Measurements from ENCODE around the gene CAPN9. TPM values are rescaled to one million over a fixed set of nuclear protein-coding genes. Genes with fewer than 3 reads are reported as not detected.
A peak's percentile ranks its signal among the peaks of the same experiment; 100 is the strongest.
"Not testable (repeated sequence)": the region's sequence is repeated elsewhere in the genome, so short reads cannot be mapped to it uniquely, and the experiment has no call there.

CAPN9 gene, protein sequence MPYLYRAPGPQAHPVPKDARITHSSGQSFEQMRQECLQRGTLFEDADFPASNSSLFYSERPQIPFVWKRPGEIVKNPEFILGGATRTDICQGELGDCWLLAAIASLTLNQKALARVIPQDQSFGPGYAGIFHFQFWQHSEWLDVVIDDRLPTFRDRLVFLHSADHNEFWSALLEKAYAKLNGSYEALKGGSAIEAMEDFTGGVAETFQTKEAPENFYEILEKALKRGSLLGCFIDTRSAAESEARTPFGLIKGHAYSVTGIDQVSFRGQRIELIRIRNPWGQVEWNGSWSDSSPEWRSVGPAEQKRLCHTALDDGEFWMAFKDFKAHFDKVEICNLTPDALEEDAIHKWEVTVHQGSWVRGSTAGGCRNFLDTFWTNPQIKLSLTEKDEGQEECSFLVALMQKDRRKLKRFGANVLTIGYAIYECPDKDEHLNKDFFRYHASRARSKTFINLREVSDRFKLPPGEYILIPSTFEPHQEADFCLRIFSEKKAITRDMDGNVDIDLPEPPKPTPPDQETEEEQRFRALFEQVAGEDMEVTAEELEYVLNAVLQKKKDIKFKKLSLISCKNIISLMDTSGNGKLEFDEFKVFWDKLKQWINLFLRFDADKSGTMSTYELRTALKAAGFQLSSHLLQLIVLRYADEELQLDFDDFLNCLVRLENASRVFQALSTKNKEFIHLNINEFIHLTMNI
- total RNA-seq (2014; rRNA removed; shearing (Covaris generic)): 0.04 and 0.10 TPM in 2 replicates

DNA sequence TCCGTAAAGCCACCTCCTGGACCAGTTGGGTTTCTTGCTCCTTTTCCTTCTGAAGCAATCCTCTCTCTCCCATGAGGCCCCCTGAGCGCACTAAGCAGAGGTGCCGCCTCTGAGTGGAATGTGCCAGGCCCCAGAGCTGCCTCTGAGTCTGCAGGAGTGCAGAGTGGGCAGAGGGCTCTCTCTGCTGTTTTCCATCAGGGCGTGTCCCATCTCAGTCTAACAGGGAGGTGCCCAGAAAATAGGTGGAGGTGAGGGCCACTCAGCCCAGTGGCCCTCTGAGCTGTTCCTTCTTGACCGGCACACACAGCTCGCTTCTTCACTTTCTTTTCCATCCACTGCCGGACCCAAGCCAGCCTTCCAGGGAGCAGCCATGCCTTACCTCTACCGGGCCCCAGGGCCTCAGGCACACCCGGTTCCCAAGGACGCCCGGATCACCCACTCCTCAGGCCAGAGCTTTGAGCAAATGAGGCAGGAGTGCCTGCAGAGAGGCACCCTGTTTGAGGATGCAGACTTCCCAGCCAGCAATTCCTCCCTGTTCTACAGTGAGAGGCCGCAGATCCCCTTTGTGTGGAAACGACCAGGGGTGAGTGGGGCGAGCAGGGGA, at the start of gene CAPN9:
CAPN9 (plus strand) TSS at position 262 of the 604 bp plus-strand sequence; CDS start at position 371, 109 bp downstream.
- no peaks in the 10 kb centered on the region; the same call in 1 of the 2 replicates for H3K27me3 ChIP-seq (ENCODE audit: control insufficient read depth, insufficient read depth, low read length)
- no peak within 1 kb of the TSS for H3K4me3 ChIP-seq (ENCODE audit: insufficient read depth, low read depth, low read length)
- H3K36me3 ChIP-seq (replicated peaks; ENCODE audit: control insufficient read depth, insufficient read depth, low read length): no peaks in the 10 kb centered on the region
- DNase-seq: no peak

DNA sequence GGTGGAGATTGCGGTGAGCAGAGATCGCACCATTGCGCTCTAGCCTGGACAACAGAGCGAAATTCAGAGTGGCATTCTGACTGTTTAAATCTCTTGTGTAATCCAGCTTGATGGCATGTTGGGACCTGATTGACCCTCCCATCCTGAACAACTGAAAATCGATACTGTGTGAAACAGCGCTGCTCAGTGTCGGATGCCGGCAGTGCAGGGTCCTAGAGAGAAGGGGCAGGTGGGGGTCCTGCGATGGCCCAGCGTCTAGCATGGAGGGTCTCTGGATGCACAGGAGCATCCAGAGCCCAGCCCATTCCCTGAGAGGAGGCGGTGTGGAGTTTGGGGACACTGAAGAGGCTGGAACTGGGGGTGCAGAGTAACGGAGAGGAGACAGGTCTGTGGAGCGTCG, 49.1 kb upstream of the CAPN9 start:
- Histone ChIP-seq H3K27me3 (ENCODE audit: control insufficient read depth, insufficient read depth, low read length) (no peaks in the 10 kb centered on the region), H3K4me3 (ENCODE audit: insufficient read depth, low read depth, low read length) (no peak overlapping the region), H3K36me3 (replicated peaks; ENCODE audit: control insufficient read depth, insufficient read depth, low read length) (no peaks in the 10 kb centered on the region; the same call in none of the 2 replicates)
- DNase-seq: peak; percentile 80

DNA sequence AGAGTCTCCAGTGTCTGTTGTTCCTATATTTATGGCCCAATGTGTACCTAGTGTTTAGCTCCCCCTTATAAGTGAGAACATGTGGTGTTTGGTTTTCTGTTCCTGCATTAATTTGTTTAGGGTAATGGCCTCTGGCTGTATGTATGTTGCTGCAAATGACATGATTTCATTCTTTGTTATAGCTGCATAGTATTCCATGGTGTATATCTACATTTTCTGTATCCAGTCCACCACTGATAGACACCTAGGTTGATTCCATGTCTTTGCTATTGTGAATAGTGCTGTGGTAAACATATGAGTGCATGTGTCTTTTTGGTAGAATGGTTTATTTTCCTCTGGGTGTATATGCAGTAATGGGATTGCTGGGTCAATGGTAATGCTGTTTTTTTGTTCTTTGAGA, 48.2 kb upstream of the CAPN9 start:
- H3K36me3 ChIP-seq (replicated peaks; ENCODE audit: control insufficient read depth, insufficient read depth, low read length); H3K27me3 ChIP-seq (ENCODE audit: control insufficient read depth, insufficient read depth, low read length); H3K4me3 ChIP-seq (ENCODE audit: insufficient read depth, low read depth, low read length); DNase-seq: not testable (repeated sequence)

DNA sequence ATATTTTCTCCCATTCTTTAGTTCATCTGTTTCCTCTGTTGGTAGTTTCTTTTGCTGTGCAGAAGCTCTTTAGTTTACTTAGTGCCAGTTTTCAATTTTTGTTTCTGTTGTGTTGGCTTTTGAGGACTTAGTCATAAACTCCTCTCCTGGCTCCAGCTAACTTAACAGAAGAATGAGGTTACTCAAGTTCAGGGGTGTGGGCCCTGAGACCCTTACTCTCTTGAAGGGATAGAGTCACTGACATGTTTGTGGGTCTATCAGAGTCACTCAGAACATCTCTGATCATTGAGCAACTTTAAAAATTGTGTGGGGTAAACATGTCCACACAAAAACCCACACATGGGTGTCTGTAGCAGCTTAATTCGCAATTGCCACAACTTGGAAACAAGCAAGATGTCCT, 47.5 kb upstream of the CAPN9 start:
- H3K4me3 ChIP-seq (ENCODE audit: insufficient read depth, low read depth, low read length): no peak overlapping the region
- no peaks in the 10 kb centered on the region; the same call in 1 of the 2 replicates for H3K27me3 ChIP-seq (ENCODE audit: control insufficient read depth, insufficient read depth, low read length)
- no peak for DNase-seq
- H3K36me3 ChIP-seq (replicated peaks; ENCODE audit: control insufficient read depth, insufficient read depth, low read length): no peaks in the 10 kb centered on the region

DNA sequence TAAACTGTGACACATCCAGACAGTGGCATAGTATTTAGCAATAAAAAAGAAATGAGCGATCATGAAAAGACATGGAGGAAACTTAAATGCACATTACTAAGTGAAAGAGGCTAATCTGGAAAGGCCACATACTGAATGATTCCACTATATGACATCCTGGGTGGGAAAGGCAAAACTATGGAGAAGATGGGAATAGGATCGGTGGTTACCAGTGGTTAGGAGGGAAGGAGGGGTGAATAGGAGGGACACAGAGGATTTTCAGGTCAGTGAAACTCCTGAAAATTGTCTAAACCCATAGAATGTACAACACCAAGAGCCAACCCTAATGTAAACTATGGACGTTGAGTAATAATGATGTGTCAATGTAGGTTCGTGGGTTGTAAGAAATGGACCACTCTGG, 47.1 kb upstream of the CAPN9 start:
- DNase-seq: no peak

DNA sequence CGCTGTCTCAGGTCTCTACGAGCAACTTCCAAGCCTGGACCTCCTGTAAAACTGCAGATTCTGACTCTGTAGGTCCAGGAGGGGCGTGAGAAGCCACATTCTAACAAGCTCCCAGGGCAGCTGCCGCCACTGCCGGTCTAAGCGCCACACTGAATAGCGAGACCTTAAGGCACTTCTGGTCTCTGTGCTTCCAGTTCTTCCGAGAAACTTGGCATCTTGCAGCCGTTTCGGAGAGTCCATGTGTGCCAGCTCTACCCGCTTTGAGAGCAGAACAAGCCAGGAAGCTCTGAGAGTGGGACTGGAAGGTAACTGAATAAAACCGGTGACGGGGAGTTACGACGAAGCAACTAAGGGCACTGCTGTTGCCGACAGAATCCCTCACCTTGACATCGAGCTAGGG, 45.8 kb upstream of the CAPN9 start:
- no peaks in the 10 kb centered on the region for H3K36me3 ChIP-seq (replicated peaks; ENCODE audit: control insufficient read depth, insufficient read depth, low read length)
- DNase-seq: no peak
- no peaks in the 10 kb centered on the region; the same call in 1 of the 2 replicates for H3K27me3 ChIP-seq (ENCODE audit: control insufficient read depth, insufficient read depth, low read length)
- H3K4me3 ChIP-seq (ENCODE audit: insufficient read depth, low read depth, low read length): no peak overlapping the region

More for the DNA sequence above, 47.1 kb upstream of the CAPN9 start:
- H3K36me3 ChIP-seq (replicated peaks; ENCODE audit: control insufficient read depth, insufficient read depth, low read length): no peaks in the 10 kb centered on the region
- H3K27me3 ChIP-seq (ENCODE audit: control insufficient read depth, insufficient read depth, low read length): no peaks in the 10 kb centered on the region; the same call in 1 of the 2 replicates
- no peak overlapping the region for H3K4me3 ChIP-seq (ENCODE audit: insufficient read depth, low read depth, low read length)

DNA sequence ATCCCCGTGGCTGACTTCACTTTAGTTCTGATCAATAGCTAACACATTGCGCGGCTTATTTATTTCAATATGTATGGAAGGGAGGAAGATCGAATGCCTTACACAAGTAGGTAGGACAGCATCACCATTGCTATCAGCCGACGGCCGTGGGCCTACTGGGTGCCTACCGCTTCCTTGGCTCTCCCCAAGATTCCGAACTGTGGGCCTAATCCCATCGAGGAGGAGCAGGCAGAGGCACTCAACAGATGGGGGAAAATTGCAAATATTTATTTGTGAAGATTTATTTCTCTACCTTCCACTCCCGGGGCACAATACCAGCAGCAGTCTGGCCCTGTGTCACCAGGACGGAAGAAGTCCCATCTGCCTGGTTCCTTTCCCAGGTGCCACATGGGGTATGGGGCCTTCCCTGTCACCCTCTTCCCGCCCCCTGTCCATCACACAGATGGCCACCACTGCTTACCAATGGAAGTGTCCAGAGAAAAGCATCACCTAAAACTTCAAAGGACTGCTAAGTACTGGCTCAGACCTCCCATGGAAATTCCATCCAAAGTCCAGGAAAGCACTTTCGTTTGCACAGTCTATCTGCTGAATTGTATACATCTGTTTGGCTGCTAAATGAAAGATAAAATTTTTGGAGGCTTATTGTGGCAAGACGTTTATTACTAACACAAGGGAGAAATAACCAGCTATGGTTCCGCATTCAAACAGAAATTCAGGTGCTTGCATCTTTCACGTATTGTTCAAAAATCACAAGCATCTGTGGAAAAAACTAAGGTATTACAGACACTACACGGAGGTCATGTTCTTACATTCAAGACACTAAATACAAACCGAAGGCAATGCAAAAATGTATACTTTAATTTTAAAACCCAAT, 45.1 kb upstream of the CAPN9 start:
- DNase-seq: no peak
- Histone ChIP-seq H3K4me3 (ENCODE audit: insufficient read depth, low read depth, low read length) (no peak overlapping the region), H3K36me3 (replicated peaks; ENCODE audit: control insufficient read depth, insufficient read depth, low read length) (no peaks in the 10 kb centered on the region), H3K27me3 (ENCODE audit: control insufficient read depth, insufficient read depth, low read length) (no peaks in the 10 kb centered on the region; the same call in 1 of the 2 replicates)

DNA sequence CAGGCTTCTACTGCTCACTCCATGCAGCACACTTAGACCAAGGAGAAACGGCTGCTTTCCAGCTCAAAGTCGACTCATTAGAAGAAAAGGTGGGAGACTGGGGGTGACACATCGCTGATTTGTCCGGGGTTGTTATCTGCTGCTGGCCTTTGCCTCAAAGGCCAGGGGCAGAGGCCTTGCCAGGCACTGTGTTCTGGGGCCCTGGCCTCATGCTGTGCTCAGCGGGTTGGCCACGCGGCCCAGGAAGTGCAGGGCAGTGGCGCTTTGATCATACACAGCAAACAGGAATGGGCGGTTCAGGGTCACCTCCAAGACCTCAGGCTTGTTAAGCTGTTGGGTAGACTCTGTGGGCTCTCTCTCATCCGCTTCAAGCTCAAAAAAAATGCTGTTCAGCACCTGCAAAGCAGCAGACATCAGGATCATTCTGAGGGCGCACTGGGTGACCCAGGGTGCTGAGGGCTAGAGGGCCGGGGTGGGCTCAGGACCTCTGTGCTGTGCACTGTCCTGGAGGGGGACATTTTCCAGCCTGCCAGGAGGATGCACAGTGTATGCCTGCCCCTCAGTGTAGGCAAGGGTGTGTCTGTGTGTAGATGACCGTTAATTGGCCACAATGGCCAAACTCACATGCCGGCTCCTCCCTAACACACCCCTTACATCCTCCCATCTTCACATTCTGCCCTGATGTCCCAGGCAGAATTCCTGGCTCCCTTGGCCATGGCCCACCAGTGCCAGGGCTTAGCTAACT, 44.1 kb upstream of the CAPN9 start:
- DNase-seq: peak; percentile 47
- H3K36me3 ChIP-seq (replicated peaks; ENCODE audit: control insufficient read depth, insufficient read depth, low read length): no peaks in the 10 kb centered on the region
- no peak overlapping the region for H3K4me3 ChIP-seq (ENCODE audit: insufficient read depth, low read depth, low read length)
- no peaks in the 10 kb centered on the region; the same call in 1 of the 2 replicates for H3K27me3 ChIP-seq (ENCODE audit: control insufficient read depth, insufficient read depth, low read length)

DNA sequence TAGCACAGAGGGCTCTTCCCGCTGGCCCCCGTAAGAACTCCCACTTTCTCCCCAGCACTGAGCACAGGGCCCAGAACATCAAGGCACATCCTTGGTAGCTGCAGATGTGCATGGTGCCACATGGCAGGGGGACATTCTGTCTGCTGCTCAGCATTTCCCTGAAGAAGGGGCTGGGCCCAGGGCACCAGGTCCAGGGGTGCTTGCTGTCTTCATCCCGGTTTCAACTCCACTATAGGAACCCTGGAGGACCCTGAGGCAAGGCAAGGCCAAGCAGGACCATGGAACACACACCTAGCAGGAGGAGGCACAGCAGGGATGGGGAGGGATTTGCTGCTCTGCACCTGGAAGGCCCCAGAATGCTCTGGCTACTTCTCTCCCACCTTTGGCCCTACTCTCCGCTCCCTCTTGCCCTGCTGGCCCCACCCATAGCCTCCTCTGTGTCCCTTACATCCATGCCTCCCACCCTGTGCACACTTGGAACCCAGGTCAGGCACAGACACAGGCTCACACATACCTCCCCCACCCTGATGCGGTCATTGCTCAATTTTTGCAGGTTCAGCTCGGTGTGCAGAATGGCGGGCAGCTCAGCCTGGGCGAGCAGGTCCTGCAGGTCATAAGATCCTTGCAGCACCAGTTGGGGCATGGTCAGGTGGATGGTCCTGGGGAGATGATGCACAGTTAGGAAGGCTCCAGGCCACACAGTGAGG, 43.4 kb upstream of the CAPN9 start:
- no peak for DNase-seq
- Histone ChIP-seq H3K4me3 (ENCODE audit: insufficient read depth, low read depth, low read length) (no peak overlapping the region), H3K36me3 (replicated peaks; ENCODE audit: control insufficient read depth, insufficient read depth, low read length) (no peaks in the 10 kb centered on the region), H3K27me3 (ENCODE audit: control insufficient read depth, insufficient read depth, low read length) (no peaks in the 10 kb centered on the region; the same call in 1 of the 2 replicates)

DNA sequence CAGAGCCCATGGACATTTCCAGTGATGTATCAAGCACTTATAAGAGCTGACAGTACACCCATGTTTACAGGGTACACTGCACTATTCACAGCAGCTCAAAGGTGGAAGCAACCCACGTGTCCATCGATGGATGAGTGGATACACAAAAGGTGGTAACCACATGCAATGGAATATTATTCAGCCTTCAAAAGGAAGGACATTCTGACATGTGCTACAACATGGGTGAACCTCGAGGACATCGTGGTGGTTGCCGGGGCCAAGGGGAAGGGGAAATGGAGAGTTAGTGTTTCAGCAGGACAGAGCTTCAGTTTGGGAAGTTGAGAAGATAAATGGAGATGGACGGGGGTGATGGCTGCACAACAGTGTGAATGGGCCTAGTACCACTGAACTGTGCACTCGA, 42.4 kb upstream of the CAPN9 start:
- H3K4me3 ChIP-seq (ENCODE audit: insufficient read depth, low read depth, low read length): no peak overlapping the region
- H3K27me3 ChIP-seq (ENCODE audit: control insufficient read depth, insufficient read depth, low read length): no peaks in the 10 kb centered on the region; the same call in 1 of the 2 replicates
- DNase-seq: no peak
- H3K36me3 ChIP-seq (replicated peaks; ENCODE audit: control insufficient read depth, insufficient read depth, low read length): no peaks in the 10 kb centered on the region

DNA sequence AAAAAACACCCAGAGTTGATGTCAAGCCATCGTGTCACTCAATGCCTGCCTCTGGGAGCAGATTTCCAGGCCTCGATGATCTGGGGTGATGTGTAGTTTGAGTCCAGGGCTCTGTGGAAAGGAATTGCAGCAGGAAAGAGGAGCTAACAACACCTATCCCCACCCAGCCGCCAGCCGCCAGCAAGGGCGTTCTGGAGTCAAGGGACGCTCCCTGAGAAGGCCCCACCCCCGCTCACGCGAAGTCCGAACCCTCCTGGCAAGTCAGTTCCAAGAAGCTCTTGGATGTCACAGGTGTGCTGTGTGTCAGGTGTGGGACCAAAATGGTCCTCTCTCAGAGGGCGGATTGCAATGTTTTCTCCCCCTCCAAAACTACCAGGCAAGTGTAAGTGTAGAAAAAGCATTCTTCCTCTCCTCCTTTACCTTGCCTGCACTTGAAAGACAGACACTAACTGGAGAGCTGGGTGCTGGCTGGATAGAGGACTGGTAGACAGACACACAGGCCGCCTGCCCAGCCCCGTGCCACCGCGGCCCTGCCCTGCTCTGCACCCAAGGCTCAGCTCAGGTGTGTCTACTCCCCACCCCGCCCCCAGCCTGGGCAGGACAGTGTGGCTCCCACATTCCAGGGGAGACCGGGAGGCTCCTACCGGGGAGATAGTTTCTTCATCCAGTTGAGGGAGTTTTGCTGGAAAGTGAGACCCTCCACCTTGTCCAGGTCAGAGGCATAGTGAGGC, 41.7 kb upstream of the CAPN9 start:
- Histone ChIP-seq H3K4me3 (ENCODE audit: insufficient read depth, low read depth, low read length) (no peak overlapping the region), H3K27me3 (ENCODE audit: control insufficient read depth, insufficient read depth, low read length) (no peaks in the 10 kb centered on the region; the same call in 1 of the 2 replicates), H3K36me3 (replicated peaks; ENCODE audit: control insufficient read depth, insufficient read depth, low read length) (no peaks in the 10 kb centered on the region)
- DNase-seq: peak; percentile 63

DNA sequence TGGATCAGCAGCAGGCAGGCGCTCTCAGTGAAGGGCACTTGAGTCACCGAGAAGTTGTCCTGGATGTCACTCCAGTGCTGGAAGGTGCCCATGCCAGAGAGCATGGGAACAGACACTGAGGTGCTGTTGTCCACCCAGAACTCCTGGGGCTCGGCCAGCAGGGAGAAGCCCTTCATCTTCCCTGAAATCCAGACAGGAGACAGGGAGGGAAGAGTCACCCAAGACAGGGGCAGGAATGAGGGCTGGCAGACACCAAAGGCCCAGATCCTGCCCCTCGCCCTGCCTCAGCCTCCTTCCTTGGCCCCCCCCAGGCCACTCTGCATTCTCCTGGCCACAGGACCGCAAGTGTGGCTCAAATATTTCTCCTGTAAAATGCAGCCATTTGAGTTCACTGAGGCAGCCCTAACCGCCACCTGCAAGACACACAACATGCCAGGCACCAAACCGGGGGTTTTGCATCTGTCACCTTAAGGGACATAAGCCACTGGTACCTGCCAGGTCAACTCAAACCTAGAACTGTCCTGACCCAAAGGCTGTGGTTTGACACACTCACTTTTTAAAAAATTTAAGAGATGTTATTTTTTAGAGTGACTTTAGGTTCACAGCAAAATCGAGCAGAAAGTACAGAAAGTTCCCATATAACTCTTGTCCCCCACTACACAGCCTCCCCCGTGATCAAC, 41.0 kb upstream of the CAPN9 start:
- Histone ChIP-seq H3K36me3 (replicated peaks; ENCODE audit: control insufficient read depth, insufficient read depth, low read length) (no peaks in the 10 kb centered on the region), H3K4me3 (ENCODE audit: insufficient read depth, low read depth, low read length) (no peak overlapping the region), H3K27me3 (ENCODE audit: control insufficient read depth, insufficient read depth, low read length) (no peaks in the 10 kb centered on the region; the same call in 1 of the 2 replicates)
- DNase-seq: no peak

All from H7 (cell line).